A673 (cell line): ENCODE results near the gene TMEM273. TPM values are rescaled to one million over a fixed set of nuclear protein-coding genes. Genes with fewer than 3 reads are reported as not detected.

Experiments
- BruUV-seq: library from RNA; stranded (reverse); fragments of 400-500 nt; replicated peaks from 2 replicates; lab custom pipeline; 2021; lab: Mats Ljungman, UMichigan
- CTCF ChIA-PET: fragments of 300-600 bp; sonication (Branson Sonifier 250); formaldehyde crosslinking; loops from one replicate; lab custom pipeline; 2022; ENCODE audit warnings: antibody characterized with exemption; lab: Charles Lee
- POLR2A ChIA-PET: fragments of 300-600 bp; sonication (Branson Sonifier 250); formaldehyde crosslinking; loops from one replicate; lab custom pipeline; 2022; ENCODE audit warnings: antibody characterized with exemption; ENCODE audit not compliant: low non-redundant PET; lab: Charles Lee
- DNase-seq: peaks from one replicate; pipeline ENCODE4 v3.0.0-alpha.2; 2015; ENCODE audit warnings: low spot score
- H3K27ac ChIP-seq: fragments of 200-600 bp; sonication (generic); 2 replicates; pipeline ENCODE4 v1.5.1; 2016; ENCODE audit warnings: mixed run types, low read depth, mild to moderate bottlenecking, mixed read lengths, antibody characterized with exemption, low read length; ENCODE audit not compliant: poor library complexity, severe bottlenecking
- H3K27me3 ChIP-seq: fragments of 200-600 bp; sonication (generic); replicated peaks from 2 replicates; pipeline ENCODE4 v1.6.1; 2017; ENCODE audit warnings: mixed run types, low read depth, mild to moderate bottlenecking, mixed read lengths, antibody characterized with exemption, low read length; ENCODE audit not compliant: insufficient read depth, poor library complexity
- H3K36me3 ChIP-seq: fragments of 200-600 bp; sonication (generic); 2 replicates; pipeline ENCODE4 v1.6.1; 2016; ENCODE audit warnings: mixed run types, mild to moderate bottlenecking, mixed read lengths, antibody characterized with exemption, low read length; ENCODE audit not compliant: insufficient read depth, poor library complexity, severe bottlenecking
- H3K4me1 ChIP-seq: fragments of 200-600 bp; sonication (generic); 2 replicates; pipeline ENCODE4 v1.6.1; 2017; ENCODE audit warnings: mixed run types, mild to moderate bottlenecking, mixed read lengths, antibody characterized with exemption, low read length; ENCODE audit not compliant: insufficient read depth, poor library complexity, severe bottlenecking
- H3K4me3 ChIP-seq: fragments of 200-600 bp; sonication (generic); 2 replicates; pipeline ENCODE4 v1.5.1; 2016; ENCODE audit warnings: low read depth, mixed run types, mild to moderate bottlenecking, mixed read lengths, low read length; ENCODE audit not compliant: poor library complexity, severe bottlenecking
- H3K9me3 ChIP-seq: fragments of 200-600 bp; sonication (generic); 2 replicates; pipeline ENCODE4 v1.6.1; 2016; ENCODE audit warnings: mixed run types, low read depth, mild to moderate bottlenecking, mixed read lengths, antibody characterized with exemption, low read length; ENCODE audit not compliant: poor library complexity, severe bottlenecking
- CTCF ChIP-seq: fragments of 300-800, 200-600 bp; sonication (generic); conservative IDR thresholded peaks from 2 replicates; pipeline ENCODE4 v1.5.1; 2017; ENCODE audit warnings: low read depth, mild to moderate bottlenecking, antibody characterized with exemption, low read length, moderate library complexity, mixed read lengths
- EZH2 ChIP-seq: fragments of 200-600 bp; sonication (generic); IDR thresholded peaks from 2 replicates; pipeline ENCODE4 v1.6.1; 2017; ENCODE audit warnings: borderline replicate concordance, low read depth, mild to moderate bottlenecking, mixed read lengths, antibody characterized with exemption, low read length; ENCODE audit not compliant: poor library complexity, severe bottlenecking
- intact Hi-C: fragments of 100-400 bp; cut with micrococcal nuclease; formaldehyde crosslinking; loops from one replicate; pipeline ENCODE4 v1.10.0; 2022; ENCODE audit not compliant: unreplicated experiment
- total RNA-seq: library from RNA; stranded (reverse); gene quantifications from 2 replicates; pipeline ENCODE4 v1.2.3, GENCODE V29; 2021

TMEM273 gene
- total RNA-seq, 1 experiment from 2014 or later, result not detected

DNA sequence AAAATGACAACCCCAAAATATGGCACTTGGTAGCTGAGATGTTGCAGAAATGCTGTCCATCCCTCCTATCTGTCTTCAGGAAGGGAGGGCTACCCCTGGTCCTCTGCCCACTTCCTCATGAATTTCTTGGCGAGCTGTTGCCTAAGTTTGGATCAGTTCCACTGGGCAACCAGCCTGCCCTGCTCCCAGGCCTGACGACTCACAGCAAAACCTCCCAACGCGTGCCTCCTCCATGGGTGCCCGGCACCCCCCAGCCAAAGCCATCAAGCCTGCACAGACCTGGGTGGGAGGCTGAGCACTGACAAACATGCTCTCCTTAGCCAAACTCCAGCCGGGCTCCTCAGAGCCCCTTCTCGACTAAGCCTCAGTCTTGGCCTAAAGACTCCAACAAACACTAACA lies 81.7 kb downstream of the TMEM273 start:
- DNase-seq, result no peak
- no peak overlapping the region for H3K27ac ChIP-seq
- no TSS peak for BruUV-seq
- no peaks in the 10 kb centered on the region for H3K9me3 ChIP-seq
- TF ChIP-seq CTCF (no peak), EZH2 (no peak)
- ChIA-PET CTCF (no interaction called here), POLR2A (no interaction called here)
- no peak overlapping the region for H3K4me3 ChIP-seq
- intact Hi-C loops, result no loop called here
- no peaks in the 10 kb centered on the region for H3K4me1 ChIP-seq
- H3K27me3 ChIP-seq, result peaks cover 3% of the 10 kb centered on the region
- no peaks in the 10 kb centered on the region for H3K36me3 ChIP-seq

DNA sequence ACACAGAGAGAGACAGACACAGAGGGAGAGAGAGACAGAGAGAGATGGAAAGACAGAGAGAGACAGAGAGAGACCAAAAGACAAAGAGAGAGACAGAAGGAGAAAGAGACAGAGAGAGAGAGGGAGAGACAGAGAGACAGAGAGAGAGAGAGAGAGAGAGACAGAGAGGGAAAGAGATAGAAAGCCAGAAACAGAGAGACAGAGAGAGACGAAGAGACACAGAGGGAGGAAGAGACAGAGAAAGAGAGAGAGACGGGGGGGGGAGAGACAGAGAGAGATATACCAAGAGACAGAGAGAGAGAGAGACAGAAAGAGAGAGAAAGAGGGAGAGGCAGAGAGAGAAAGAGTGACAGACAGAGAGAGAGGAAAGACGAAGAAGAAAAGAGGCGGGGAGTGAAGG lies 83.1 kb downstream of the TMEM273 start:
- intact Hi-C loops, result no loop called here
- Histone ChIP-seq H3K4me3 (no peak overlapping the region), H3K9me3 (no peaks in the 10 kb centered on the region), H3K27ac (no peak overlapping the region), H3K27me3 (peaks cover 9% of the 10 kb centered on the region), H3K4me1 (no peaks in the 10 kb centered on the region), H3K36me3 (no peaks in the 10 kb centered on the region)
- no peak for TF ChIP-seq CTCF
- no peak for TF ChIP-seq EZH2
- POLR2A ChIA-PET, result interaction anchor here (0.7 kb wide), 1 partner anchor 63 kb away, joined by 3 read pairs; no protein-coding TSS in a partner anchor
- BruUV-seq, result no TSS peak
- CTCF ChIA-PET, result no interaction called here
- no peak for DNase-seq

Other genes with a start within 250 kb of the TMEM273 start
- gene LRRC18, start 248.6 kb downstream of the TMEM273 start, total RNA-seq, result not detected in 2 replicates
- 0.11 TPM in 2 replicates for gene VSTM4, start 72.9 kb downstream of the TMEM273 start, total RNA-seq
- gene FAM170B, start 54.4 kb downstream of the TMEM273 start, total RNA-seq, result not detected in 2 replicates
- gene C10orf71, start 110.8 kb upstream of the TMEM273 start, total RNA-seq, result not detected in 2 replicates
- gene DRGX, start 207.7 kb upstream of the TMEM273 start, total RNA-seq, result not detected in 2 replicates